K562 (cell line): ENCODE measurements around the gene RINL. TPM values are rescaled to one million over a fixed set of nuclear protein-coding genes. Genes with fewer than 3 reads are reported as not detected.

Source experiments
- E2F6 ChIP-seq, 2 experiments: IDR thresholded peaks; 2 replicates each; pipeline ENCODE4 v1.6.1; 2011; ENCODE audit warnings: borderline replicate concordance in 1 of 2, control low read depth in 1 of 2, low read depth in 1 of 2, low read length in 1 of 2, mild to moderate bottlenecking in 1 of 2, mixed read lengths in 1 of 2, moderate library complexity in 1 of 2; ENCODE audit not compliant: insufficient read depth in 1 of 2, insufficient read length in 1 of 2, poor library complexity in 1 of 2, severe bottlenecking in 1 of 2; ENCODE audit errors: extremely low read depth in 1 of 2
- GABPB2 ChIP-seq: fragments of 250-450 bp; sonication (Bioruptor Pico); conservative IDR thresholded peaks from 2 replicates; pipeline ENCODE4 v1.5.1; 2021; ENCODE audit warnings: mild to moderate bottlenecking
- HDAC6 ChIP-seq: IDR thresholded peaks from 2 replicates; pipeline ENCODE4 v1.6.1; 2012; ENCODE audit warnings: low read depth, mild to moderate bottlenecking, control low read depth, inconsistent platforms, low read length, moderate library complexity
- NFE2L1 ChIP-seq: fragments of 450-650 bp; IDR thresholded peaks from 2 replicates; pipeline ENCODE4 v1.6.1; 2016; ENCODE audit warnings: missing genetic modification characterization, low read depth, mild to moderate bottlenecking, missing compliant biosample characterization, moderate library complexity, borderline replicate concordance
- TCF7 ChIP-seq: sonication (generic); IDR thresholded peaks from 2 replicates; pipeline ENCODE4 v1.6.1; 2016; ENCODE audit warnings: antibody characterized with exemption, borderline replicate concordance
- TEAD4 ChIP-seq, 2 experiments: sonication (generic) in 1 of 2; formaldehyde crosslinking in 1 of 2; IDR thresholded peaks; 2 replicates each; pipeline versions ENCODE4 v1.6.1 to v1.8.0; 2012 to 2022; ENCODE audit warnings: borderline replicate concordance in 1 of 2, inconsistent platforms in 1 of 2, low read length in 1 of 2, mild to moderate bottlenecking in 1 of 2, missing genetic modification reagents in 1 of 2
- THRB ChIP-seq: fragments of 450-650 bp; formaldehyde crosslinking; conservative IDR thresholded peaks from 2 replicates; pipeline ENCODE4 v1.4.0; 2022; ENCODE audit warnings: mild to moderate bottlenecking, missing genetic modification characterization
- polyA plus RNA-seq, 8 experiments: library from polyadenylated mRNA; depleted of rRNA in 4 of 8; stranded (reverse) in 5 of 8; unstranded in 3 of 8; fragments of >200 nt; fragmentation: Nextera tagmentation in 2 of 8; fragmentation: Illumina TruSeq in 1 of 8; extraction: Ambion mirVana in 2 of 8; extraction: Trizol in 1 of 8; gene quantifications; 2 replicates each; pipeline versions ENCODE4 v1.2.1 to v1.2.3, GENCODE V29; 2011 to 2014; ENCODE audit warnings: inconsistent platforms in 1 of 8, missing spikeins in 1 of 8
- total RNA-seq, 7 experiments: library from RNA; depleted of rRNA in 6 of 7; stranded (reverse); fragments of >200 nt in 6 of 7; fragmentation: Illumina TruSeq in 2 of 7; extraction: Trizol in 2 of 7; gene quantifications; 2 replicates each; pipeline versions ENCODE4 v1.2.1 to v1.2.3, GENCODE V29; 2011 to 2021; ENCODE audit warnings: low replicate concordance in 1 of 7
- TF ChIP-seq, protein P1 (sequence below): fragments of 250-450 bp; sonication (Bioruptor Pico); IDR thresholded peaks from 2 replicates; pipeline ENCODE4 v1.6.1; 2021; ENCODE audit warnings: mild to moderate bottlenecking
- TF ChIP-seq, protein P2 (sequence below): fragments of 250-450 bp; sonication (Bioruptor Pico); IDR thresholded peaks from 2 replicates; pipeline ENCODE4 v1.5.0; 2021

The RINL gene
- total and polyA plus RNA-seq, 9 of the 15 experiments (the other 6 are each of a cell fraction or from before 2014, with no cell fraction given) = 0.82 to 10.9 (median 4.9) TPM

- TF ChIP-seq, protein P1, sequence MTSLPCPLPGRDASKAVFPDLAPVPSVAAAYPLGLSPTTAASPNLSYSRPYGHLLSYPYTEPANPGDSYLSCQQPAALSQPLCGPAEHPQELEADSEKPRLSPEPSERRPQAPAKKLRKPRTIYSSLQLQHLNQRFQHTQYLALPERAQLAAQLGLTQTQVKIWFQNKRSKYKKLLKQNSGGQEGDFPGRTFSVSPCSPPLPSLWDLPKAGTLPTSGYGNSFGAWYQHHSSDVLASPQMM (CRISPR knock-in tag) = no peak
- TF ChIP-seq, protein P2, sequence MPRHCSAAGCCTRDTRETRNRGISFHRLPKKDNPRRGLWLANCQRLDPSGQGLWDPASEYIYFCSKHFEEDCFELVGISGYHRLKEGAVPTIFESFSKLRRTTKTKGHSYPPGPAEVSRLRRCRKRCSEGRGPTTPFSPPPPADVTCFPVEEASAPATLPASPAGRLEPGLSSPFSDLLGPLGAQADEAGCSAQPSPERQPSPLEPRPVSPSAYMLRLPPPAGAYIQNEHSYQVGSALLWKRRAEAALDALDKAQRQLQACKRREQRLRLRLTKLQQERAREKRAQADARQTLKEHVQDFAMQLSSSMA = no peak
- TF ChIP-seq HDAC6 (no peak), E2F6 (IDR thresholded peaks at IDR 0.05; ENCODE audit: borderline replicate concordance in 1 of 2, extremely low read depth in 1 of 2, insufficient read depth in 1 of 2, insufficient read length in 1 of 2, low read depth in 1 of 2, low read length in 1 of 2, poor library complexity in 1 of 2, severe bottlenecking in 1 of 2) (no peak), TCF7 (no peak), TEAD4 (IDR thresholded peaks at IDR 0.05; ENCODE audit: low read length) (no peak), TEAD4 (CRISPR knock-in tag; IDR thresholded peaks at IDR 0.05; ENCODE audit: borderline replicate concordance) (no peak), GABPB2 (no peak), THRB (CRISPR knock-in tag) (no peak), NFE2L1 (tag) (no peak)
These were observed 29.6 kb upstream of the RINL start (continued) for GRCh38 chr19:38907670-38908069.
